SH-SY5Y (cell line): Measurements from ENCODE around the gene ROR2.

ENCODE experiments used
- GATA2 ChIP-seq: IDR thresholded peaks from 2 replicates; pipeline ENCODE4 v1.6.1; 2011; ENCODE audit warnings: mild to moderate bottlenecking, low read depth, low read length
- GATA3 ChIP-seq: IDR thresholded peaks from 2 replicates; pipeline ENCODE4 v1.6.1; 2011; ENCODE audit warnings: low read depth, mild to moderate bottlenecking, low read length, moderate library complexity

DNA sequence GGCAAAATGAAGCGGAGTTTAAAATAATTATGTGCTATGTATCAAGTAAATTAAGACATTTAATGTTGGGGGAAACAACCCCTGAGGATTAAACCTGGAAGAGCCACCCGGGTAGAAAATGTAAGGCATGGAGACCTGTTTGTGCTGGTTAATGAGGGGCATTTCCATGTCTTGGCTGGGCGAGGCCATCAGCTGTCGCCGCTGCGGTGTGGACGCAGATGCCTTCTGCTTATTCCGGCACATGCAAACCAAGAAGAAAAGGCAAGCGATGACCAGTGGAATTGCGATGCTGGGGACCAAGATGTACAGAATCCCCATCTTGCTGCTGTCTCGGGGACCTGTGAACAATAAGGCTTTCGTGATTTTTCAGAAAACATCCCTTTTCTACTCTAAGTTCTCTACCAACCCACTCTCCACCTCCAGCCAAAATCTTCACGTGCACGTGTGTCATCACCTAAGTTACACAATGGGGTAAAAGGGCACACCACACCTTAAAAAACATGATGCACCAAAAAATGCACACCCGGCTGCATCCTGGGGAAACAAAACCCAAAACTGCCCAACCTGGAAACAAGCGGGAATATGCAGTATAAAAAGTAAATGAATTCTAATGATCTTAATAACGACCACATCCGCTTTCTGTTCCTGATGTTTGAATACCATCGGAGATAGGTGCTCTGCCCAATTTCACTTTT is 223.5 kb downstream of the ROR2 start:
- TF ChIP-seq GATA2 (no peak), GATA3 (no peak)
